ENCODE measurements around the gene PARD3B.

- TF ChIP-seq POLR2A (IDR thresholded peaks at IDR 0.05) = no peak
- TF ChIP-seq CTCF (IDR thresholded peaks at IDR 0.05) = no peak
These were observed 227.3 kb downstream of the PARD3B start for GRCh38 chr2:204772546-204772945.

All from lower leg skin (tissue), 3 donors.